ENCODE data around the gene EHMT2.

DNA sequence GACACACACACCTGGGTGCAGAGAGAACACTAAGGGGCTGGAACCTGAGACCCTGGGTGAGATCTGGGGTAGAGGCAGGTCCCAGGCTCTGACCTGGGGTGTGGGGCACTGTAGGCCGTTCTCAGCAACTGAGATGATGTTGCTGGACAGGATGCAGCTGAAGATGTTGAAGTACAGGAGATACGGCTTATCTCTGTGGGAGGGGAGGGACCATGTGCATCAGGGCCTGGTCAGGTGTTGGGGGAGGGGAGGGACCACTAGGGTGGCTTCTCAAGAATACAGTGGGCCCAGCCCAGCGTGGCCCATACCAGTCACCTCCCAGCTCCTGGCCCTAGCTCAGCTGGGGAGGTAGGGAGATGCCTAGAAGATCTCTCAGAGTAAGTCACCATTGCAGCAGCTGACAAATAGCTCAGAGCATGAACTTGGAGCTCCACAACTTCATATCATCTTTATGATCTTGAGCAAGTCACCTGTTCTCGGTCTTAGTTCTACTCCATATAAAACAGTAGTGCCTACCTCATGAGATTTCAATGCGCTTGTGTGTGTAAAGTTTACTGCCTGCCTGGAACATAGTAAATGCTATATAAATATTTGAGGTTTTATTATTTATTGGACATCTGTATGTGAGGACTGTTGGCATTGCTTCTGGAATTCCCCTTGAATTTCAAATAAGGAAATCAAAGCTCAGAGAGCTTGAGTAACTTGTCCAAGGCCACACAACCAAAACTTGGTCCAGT is 22.5 kb downstream of the EHMT2 start:
- TF ChIP-seq, protein P1, sequence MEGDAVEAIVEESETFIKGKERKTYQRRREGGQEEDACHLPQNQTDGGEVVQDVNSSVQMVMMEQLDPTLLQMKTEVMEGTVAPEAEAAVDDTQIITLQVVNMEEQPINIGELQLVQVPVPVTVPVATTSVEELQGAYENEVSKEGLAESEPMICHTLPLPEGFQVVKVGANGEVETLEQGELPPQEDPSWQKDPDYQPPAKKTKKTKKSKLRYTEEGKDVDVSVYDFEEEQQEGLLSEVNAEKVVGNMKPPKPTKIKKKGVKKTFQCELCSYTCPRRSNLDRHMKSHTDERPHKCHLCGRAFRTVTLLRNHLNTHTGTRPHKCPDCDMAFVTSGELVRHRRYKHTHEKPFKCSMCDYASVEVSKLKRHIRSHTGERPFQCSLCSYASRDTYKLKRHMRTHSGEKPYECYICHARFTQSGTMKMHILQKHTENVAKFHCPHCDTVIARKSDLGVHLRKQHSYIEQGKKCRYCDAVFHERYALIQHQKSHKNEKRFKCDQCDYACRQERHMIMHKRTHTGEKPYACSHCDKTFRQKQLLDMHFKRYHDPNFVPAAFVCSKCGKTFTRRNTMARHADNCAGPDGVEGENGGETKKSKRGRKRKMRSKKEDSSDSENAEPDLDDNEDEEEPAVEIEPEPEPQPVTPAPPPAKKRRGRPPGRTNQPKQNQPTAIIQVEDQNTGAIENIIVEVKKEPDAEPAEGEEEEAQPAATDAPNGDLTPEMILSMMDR (conservative IDR thresholded peaks at IDR 0.05) = no peak
- no peak for TF ChIP-seq ZFX (IDR thresholded peaks at IDR 0.05)

All from C4-2B (cell line).